ENCODE data around the gene GNAT2. TPM values are rescaled to one million over a fixed set of nuclear protein-coding genes. Genes with fewer than 3 reads are reported as not detected.

The GNAT2 gene
- total and polyA plus RNA-seq, 9 donors = 0.13 TPM; not detected in 8

- 34% methylated on average over 2 of the region's 7 CpGs for WGBS (ENCODE audit: insufficient coverage)
- H3K9me3 ChIP-seq (replicated peaks; ENCODE audit: control insufficient read depth, low read depth, low read length) = no peaks in the 10 kb centered on the region
- H3K36me3 ChIP-seq (ENCODE audit: control insufficient read depth, insufficient read depth, low read length) = peaks cover 38% of the 10 kb centered on the region
- peaks cover 16% of the 10 kb centered on the region for H3K4me1 ChIP-seq (ENCODE audit: control insufficient read depth, insufficient read depth, low read length)
- H3K27me3 ChIP-seq (ENCODE audit: control insufficient read depth, insufficient read depth, low read length) = no peaks in the 10 kb centered on the region
- no peak overlapping the region for H3K27ac ChIP-seq (ENCODE audit: low read length)
- DNase-seq = no peak
- no peak overlapping the region for H3K4me3 ChIP-seq (ENCODE audit: low read length)
These were observed 38.6 kb upstream of the GNAT2 start for GRCh38 chr1:109657970-109658369.

GRCh38 chr1:109657395-109657794 lies 38.0 kb upstream of the GNAT2 start:
- 82% methylated on average over 1 of the region's 4 CpGs for WGBS (ENCODE audit: insufficient coverage)
- Histone ChIP-seq H3K4me1 (ENCODE audit: control insufficient read depth, insufficient read depth, low read length) (peaks cover 16% of the 10 kb centered on the region), H3K4me3 (ENCODE audit: low read length) (no peak overlapping the region), H3K27ac (ENCODE audit: low read length) (no peak overlapping the region), H3K27me3 (ENCODE audit: control insufficient read depth, insufficient read depth, low read length) (no peaks in the 10 kb centered on the region), H3K36me3 (ENCODE audit: control insufficient read depth, insufficient read depth, low read length) (peaks cover 38% of the 10 kb centered on the region), H3K9me3 (replicated peaks; ENCODE audit: control insufficient read depth, low read depth, low read length) (no peaks in the 10 kb centered on the region)
- no peak for DNase-seq

DNA sequence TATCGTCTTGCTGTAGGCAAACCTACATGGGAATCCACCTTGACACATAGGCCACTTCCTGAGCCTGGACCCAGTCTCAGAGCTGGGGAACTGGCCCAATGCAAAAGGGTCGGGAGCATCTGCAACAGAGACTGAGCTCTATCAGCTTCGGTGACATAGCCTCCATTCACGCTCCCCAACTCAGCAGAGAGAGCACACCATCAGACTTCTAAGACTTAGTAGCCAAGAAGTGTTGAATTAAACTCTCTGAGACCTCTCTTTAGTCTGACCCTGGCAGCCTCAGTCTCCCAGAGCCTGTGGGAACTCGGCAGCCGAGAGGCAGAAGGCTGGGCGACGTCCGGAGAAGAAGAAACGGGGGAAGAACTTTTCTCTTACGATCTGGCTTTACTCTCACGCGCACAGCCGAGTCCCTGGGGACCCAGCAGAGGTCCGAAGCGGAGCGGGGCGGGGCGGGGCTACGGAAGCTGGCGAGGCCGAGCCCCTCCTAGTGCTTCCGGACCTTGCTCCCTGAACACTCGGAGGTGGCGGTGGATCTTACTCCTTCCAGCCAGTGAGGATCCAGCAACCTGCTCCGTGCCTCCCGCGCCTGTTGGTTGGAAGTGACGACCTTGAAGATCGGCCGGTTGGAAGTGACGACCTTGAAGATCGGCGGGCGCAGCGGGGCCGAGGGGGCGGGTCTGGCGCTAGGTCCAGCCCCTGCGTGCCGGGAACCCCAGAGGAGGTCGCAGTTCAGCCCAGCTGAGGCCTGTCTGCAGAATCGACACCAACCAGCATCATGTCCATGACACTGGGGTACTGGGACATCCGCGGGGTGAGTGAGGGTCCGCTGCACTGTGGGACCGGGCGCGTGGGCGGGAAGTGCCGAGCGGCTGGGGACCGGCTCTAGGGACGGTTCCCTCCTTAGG lies 36.5 kb upstream of the GNAT2 start, which contains the start of gene GSTM4:
Gene GSTM4, plus strand, starts transcription at position 485 of the 905 bp plus-strand sequence. Its CDS starts 291 bp downstream, at position 776.
- WGBS (ENCODE audit: insufficient coverage) = under 1% methylated on average over 41 of the region's 54 CpGs
- Histone ChIP-seq H3K27ac (ENCODE audit: low read length) (peak within 1 kb of the TSS; percentile 83), H3K36me3 (ENCODE audit: control insufficient read depth, insufficient read depth, low read length) (peaks cover 31% of the 10 kb centered on the region), H3K9me3 (replicated peaks; ENCODE audit: control insufficient read depth, low read depth, low read length) (no peaks in the 10 kb centered on the region), H3K4me3 (ENCODE audit: low read length) (peak within 1 kb of the TSS; percentile 87), H3K27me3 (ENCODE audit: control insufficient read depth, insufficient read depth, low read length) (no peaks in the 10 kb centered on the region), H3K4me1 (ENCODE audit: control insufficient read depth, insufficient read depth, low read length) (peaks cover 16% of the 10 kb centered on the region)
- peak; percentile 90 for DNase-seq

DNA sequence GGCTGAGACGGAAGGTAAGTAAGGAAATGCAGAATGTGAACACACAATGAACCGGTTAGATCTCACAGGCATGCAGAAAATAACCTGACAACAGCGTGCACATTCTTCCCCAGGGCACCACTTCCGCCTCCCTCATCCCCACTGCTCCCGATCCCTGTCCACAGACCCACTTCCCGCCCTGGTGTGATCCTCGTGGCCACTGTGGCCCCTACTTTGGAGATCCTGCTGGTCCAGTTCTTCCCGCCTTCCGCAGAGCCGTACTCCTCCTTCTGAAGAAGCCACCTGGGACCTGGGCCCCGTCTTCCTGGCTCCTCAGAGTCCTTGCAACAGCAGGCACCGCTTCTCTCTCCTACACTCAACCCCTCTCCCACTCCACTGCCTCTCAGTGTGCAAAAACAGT lies 35.1 kb upstream of the GNAT2 start:
- no peak for DNase-seq
- WGBS (ENCODE audit: insufficient coverage) = 78% methylated on average over 11 of the region's 12 CpGs
- Histone ChIP-seq H3K9me3 (replicated peaks; ENCODE audit: control insufficient read depth, low read depth, low read length) (no peaks in the 10 kb centered on the region), H3K4me1 (ENCODE audit: control insufficient read depth, insufficient read depth, low read length) (peaks cover 16% of the 10 kb centered on the region), H3K27ac (ENCODE audit: low read length) (no peak overlapping the region), H3K36me3 (ENCODE audit: control insufficient read depth, insufficient read depth, low read length) (peaks cover 21% of the 10 kb centered on the region), H3K27me3 (ENCODE audit: control insufficient read depth, insufficient read depth, low read length) (no peaks in the 10 kb centered on the region), H3K4me3 (ENCODE audit: low read length) (no peak overlapping the region)

GRCh38 chr1:109653306-109653705 lies 33.9 kb upstream of the GNAT2 start:
- no peaks in the 10 kb centered on the region for H3K27me3 ChIP-seq (ENCODE audit: control insufficient read depth, insufficient read depth, low read length)
- peaks cover 14% of the 10 kb centered on the region for H3K4me1 ChIP-seq (ENCODE audit: control insufficient read depth, insufficient read depth, low read length)
- no peak overlapping the region for H3K4me3 ChIP-seq (ENCODE audit: low read length)
- no peak overlapping the region for H3K27ac ChIP-seq (ENCODE audit: low read length)
- DNase-seq = no peak
- no peaks in the 10 kb centered on the region for H3K9me3 ChIP-seq (replicated peaks; ENCODE audit: control insufficient read depth, low read depth, low read length)
- 0% methylated on average over 1 of the region's 2 CpGs for WGBS (ENCODE audit: insufficient coverage)
- peaks cover 9% of the 10 kb centered on the region for H3K36me3 ChIP-seq (ENCODE audit: control insufficient read depth, insufficient read depth, low read length)

GRCh38 chr1:109652402-109652801 lies 33.0 kb upstream of the GNAT2 start:
- Histone ChIP-seq H3K27ac (ENCODE audit: low read length) (no peak overlapping the region), H3K9me3 (replicated peaks; ENCODE audit: control insufficient read depth, low read depth, low read length) (no peaks in the 10 kb centered on the region), H3K27me3 (ENCODE audit: control insufficient read depth, insufficient read depth, low read length) (no peaks in the 10 kb centered on the region), H3K4me1 (ENCODE audit: control insufficient read depth, insufficient read depth, low read length) (peaks cover 13% of the 10 kb centered on the region), H3K36me3 (ENCODE audit: control insufficient read depth, insufficient read depth, low read length) (peaks cover 2% of the 10 kb centered on the region), H3K4me3 (ENCODE audit: low read length) (no peak overlapping the region)
- no CpG with 5 or more reads among the region's 2 CpGs for WGBS (ENCODE audit: insufficient coverage)
- no peak for DNase-seq

DNA sequence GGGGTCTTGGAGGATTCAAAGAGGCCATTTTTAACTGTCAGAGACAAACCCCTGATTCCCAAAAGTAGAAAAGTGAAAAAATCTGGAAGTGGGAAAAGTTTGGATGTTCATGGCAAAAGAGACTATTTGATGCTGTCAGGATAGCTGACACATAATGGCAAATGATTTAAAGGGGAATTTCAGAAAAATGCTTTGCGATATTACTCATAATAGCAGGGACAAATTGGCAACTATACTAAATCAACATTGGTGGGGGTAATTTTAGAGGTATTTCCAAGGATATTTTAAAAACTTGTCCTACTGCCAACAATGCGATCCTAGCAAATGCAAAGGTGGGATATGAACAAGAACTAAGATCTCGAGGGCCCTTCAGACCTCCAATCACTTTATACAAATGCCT lies 31.2 kb upstream of the GNAT2 start:
- no CpG with 5 or more reads among the region's 3 CpGs for WGBS (ENCODE audit: insufficient coverage)
- Histone ChIP-seq H3K27ac (ENCODE audit: low read length) (no peak overlapping the region), H3K4me1 (ENCODE audit: control insufficient read depth, insufficient read depth, low read length) (peaks cover 6% of the 10 kb centered on the region), H3K27me3 (ENCODE audit: control insufficient read depth, insufficient read depth, low read length) (no peaks in the 10 kb centered on the region), H3K9me3 (replicated peaks; ENCODE audit: control insufficient read depth, low read depth, low read length) (no peaks in the 10 kb centered on the region), H3K4me3 (ENCODE audit: low read length) (no peak overlapping the region), H3K36me3 (ENCODE audit: control insufficient read depth, insufficient read depth, low read length) (no peaks in the 10 kb centered on the region)
- no peak for DNase-seq

DNA sequence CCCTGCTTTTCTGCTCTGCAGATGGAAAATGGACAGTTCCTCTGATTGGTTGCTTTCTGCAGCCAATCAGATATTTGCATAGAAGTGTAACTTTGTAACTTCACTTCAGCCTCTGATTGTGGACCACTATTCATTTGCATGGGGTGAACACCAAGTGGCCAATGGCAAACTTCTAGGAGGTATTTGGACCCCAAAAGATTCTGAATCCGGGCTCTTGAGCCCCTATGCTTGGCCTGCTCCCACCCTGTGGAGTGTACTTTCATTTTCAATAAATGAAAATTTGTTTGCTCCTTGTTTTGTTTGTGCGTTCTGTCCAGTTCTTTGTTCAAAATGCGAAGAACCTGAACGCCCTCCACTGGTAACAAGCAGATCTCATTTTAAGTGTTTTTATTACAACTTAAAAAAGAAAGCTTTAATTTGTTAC lies 30.1 kb upstream of the GNAT2 start:
- Histone ChIP-seq H3K36me3 (ENCODE audit: control insufficient read depth, insufficient read depth, low read length) (no peaks in the 10 kb centered on the region), H3K27me3 (ENCODE audit: control insufficient read depth, insufficient read depth, low read length) (no peaks in the 10 kb centered on the region), H3K4me1 (ENCODE audit: control insufficient read depth, insufficient read depth, low read length) (no peaks in the 10 kb centered on the region), H3K4me3 (ENCODE audit: low read length) (peak overlapping the region; percentile 21), H3K27ac (ENCODE audit: low read length) (peak overlapping the region; percentile 79), H3K9me3 (replicated peaks; ENCODE audit: control insufficient read depth, low read depth, low read length) (no peaks in the 10 kb centered on the region)
- no CpG with 5 or more reads among the region's 4 CpGs for WGBS (ENCODE audit: insufficient coverage)
- DNase-seq = peak; percentile 87

DNA sequence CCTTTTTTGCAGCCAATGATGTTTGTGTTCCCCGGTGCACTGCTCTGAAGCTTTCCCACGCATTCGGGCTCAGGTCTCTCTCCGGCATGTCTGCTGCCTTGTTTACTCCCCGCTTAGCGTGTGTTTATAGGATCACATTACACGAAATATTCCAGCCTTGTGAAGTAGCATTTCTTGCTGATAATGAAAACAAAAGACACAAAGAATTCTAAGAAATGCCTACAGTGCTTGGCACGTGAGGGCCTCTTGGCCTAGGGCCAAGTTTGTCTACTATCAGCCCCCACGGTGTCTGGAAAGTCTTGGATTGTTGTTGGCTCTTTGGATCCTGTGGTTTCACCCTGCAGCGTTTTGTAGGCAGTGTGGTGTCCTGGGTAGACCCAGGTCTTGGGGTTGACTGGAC lies 25.3 kb upstream of the GNAT2 start:
- WGBS (ENCODE audit: insufficient coverage) = no CpG with 5 or more reads among the region's 10 CpGs
- no peaks in the 10 kb centered on the region for H3K9me3 ChIP-seq (replicated peaks; ENCODE audit: control insufficient read depth, low read depth, low read length)
- DNase-seq = no peak

GRCh38 chr1:109643385-109644230 lies 24.2 kb upstream of the GNAT2 start:
- Histone ChIP-seq H3K36me3 (ENCODE audit: control insufficient read depth, insufficient read depth, low read length) (no peaks in the 10 kb centered on the region), H3K4me3 (ENCODE audit: low read length) (no peak overlapping the region), H3K9me3 (replicated peaks; ENCODE audit: control insufficient read depth, low read depth, low read length) (no peaks in the 10 kb centered on the region), H3K4me1 (ENCODE audit: control insufficient read depth, insufficient read depth, low read length) (peaks cover 10% of the 10 kb centered on the region), H3K27me3 (ENCODE audit: control insufficient read depth, insufficient read depth, low read length) (no peaks in the 10 kb centered on the region), H3K27ac (ENCODE audit: low read length) (no peak overlapping the region)
- WGBS (ENCODE audit: insufficient coverage) = 34% methylated on average over 30 of the region's 32 CpGs
- DNase-seq = peak; percentile 73

More for the DNA sequence above, 25.3 kb upstream of the GNAT2 start:
- H3K27me3 ChIP-seq (ENCODE audit: control insufficient read depth, insufficient read depth, low read length) = no peaks in the 10 kb centered on the region
- no peak overlapping the region for H3K4me3 ChIP-seq (ENCODE audit: low read length)
- no peak overlapping the region for H3K27ac ChIP-seq (ENCODE audit: low read length)
- peaks cover 10% of the 10 kb centered on the region for H3K4me1 ChIP-seq (ENCODE audit: control insufficient read depth, insufficient read depth, low read length)
- H3K36me3 ChIP-seq (ENCODE audit: control insufficient read depth, insufficient read depth, low read length) = no peaks in the 10 kb centered on the region
